NCI-H748 (cell line): Measurements from ENCODE around the gene LCOR.
A peak's percentile ranks its signal among the peaks of the same experiment; 100 is the strongest.
"Not testable (repeated sequence)": the region's sequence is repeated elsewhere in the genome, so short reads cannot be mapped to it uniquely, and the experiment has no call there.

Source experiments
- DNase-seq: peaks from one replicate; lab custom pipeline; 2025; ENCODE audit not compliant: unreplicated experiment; lab: John Stamatoyannopoulos, UW

Gene LCOR

DNA sequence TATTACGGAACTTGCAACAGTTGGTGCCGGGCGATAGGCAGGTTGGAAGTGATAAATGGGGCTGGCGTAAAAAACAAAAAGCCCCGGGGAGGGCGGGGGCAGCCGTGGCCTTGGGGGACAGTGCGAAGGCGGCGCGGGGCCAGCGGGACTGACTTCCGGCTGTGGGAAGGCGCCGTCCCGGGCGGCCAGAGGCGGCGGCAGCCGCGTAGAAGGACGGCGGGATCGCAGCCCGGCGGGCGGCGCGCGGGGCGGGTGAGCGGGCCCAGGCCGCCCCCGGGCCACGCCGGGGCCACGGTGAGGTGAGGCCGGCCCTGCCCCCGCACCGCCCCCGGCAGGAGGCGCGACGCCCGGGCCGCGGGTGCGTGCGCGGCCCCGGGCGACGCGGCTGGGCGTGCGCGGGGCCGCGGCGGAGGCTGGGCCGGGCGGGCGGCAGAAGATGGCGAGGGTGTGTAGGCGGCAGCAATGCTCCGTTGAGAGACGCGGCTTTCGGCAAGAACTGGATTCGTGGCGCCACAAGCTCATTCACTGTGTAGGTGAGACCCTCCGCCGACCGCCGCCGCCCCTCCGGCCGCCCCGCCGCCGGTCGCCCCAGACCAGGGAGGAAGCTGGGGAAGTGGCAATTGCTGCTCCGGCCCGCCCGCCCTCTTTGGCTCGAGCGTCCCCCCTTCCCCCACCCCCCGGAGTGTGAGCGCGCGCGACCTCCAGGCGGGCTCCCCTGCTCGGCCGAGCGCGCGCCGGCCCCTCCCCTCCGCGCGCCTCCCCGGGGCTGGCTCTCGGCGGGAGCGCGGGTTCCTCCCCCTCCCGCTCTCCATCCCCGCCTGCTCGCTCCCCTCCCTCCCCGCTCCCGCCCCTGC is at the start of gene LCOR:
LCOR (plus strand) TSS at position 432 of the 854 bp plus-strand sequence. CDS start 116,760 bp downstream, outside the sequence.
- peak; percentile 87 for DNase-seq

DNA sequence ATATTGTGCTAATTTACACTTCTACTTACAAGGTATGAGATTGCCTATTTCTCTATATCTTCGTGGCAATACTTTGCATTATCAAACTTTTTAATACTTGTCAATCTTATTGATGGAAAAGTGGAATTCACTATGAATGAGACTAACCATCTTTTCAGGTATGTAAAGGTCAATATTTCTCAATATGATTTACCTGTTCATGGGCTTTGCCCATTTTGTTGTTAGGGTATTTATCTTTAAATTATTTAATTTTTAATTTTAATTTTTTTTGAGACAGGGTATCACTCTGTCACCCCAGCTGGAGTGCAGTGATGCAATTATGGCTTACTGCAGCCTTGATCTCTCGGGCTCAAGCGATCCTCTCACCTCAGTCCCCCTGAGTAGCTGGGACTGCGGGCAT is 47.8 kb upstream of the LCOR start:
- no peak for DNase-seq

DNA sequence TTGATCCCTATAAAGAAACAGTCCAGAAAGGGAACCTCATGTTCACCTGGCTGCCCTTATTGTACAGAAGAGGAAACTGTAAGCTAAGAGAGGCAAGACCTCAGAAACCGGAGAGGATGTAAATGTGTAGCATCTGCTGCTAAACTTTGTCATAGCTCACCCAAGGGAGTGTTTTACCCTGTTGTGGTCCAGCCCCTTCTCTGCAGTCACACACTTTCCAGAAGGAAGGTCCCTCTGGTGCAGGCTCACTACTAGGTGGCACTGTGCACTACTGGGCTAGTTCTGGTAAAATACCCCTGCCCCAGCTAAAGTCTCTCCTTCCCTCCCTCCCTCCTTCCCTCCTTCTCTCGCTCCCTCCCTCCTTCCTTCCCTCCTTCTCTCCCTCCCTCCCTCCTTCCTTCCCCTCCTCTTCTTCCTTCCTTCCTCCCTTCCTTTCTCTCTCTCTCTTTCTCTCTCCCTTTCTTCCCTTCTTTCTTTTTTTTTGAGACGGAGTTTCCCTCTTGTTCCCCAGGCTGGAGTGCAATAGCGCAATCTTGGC is 42.5 kb upstream of the LCOR start:
- no peak for DNase-seq

DNA sequence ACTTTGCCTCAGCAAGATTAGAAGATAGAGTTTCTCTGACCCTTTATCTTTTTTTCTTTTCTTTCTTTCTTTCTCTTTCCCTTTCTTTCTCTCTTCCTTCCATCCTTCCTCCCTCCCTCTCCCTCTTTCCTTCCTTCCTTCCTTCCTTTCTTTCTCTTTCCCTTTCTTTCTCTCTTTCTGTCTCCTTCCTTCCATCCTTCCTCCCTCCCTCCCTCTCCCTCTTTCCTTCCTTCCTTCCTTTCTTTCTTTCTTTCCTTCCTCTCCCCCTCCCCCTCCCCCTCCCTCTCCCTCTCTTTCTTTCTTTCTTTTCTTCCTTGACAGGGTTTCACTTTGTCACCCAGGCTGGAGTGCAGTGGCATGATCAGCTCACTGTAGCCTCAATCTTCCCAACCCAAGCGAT is 40.2 kb upstream of the LCOR start:
- DNase-seq: no peak

DNA sequence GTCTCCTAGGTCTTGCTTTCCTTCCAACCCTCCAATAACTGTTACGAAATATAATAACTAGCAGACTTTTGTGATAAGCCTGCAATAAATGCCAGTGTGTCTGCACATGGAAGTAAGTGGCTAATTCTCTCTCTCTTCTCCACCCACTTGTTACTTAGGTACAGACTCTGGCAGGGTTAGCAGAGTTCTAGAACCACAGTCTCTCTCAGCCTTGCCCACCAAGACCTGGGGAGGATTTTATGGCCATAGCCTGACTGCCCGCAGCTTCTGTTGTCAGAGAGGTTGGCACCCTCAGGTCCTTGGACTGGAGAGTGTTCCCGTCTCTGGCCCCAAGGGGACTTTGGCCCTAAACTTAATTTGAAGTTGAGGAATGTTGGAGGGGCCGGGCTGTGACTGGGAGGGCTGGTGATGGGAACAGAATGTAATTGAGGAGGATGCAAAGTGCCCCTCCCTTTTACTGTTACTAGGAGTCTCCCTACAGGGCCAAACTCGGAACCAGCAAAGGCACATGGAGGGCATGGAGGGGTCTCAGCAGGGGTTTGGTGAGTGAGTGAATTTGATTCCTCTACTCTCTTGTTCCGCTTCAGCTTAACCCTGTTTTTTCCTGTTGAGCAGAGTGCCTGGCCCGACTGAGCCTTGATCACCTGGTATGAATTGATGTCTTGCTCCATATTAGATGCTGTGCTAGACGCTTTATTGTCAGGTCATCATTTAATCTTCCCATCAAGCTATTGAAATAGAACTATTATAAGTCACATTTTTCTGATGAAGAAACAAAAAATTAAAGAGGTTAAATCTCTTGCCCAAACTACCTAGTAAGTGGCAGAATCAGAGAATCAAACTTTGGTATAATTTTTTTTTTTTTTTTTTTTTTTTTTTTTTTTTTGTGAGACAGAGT is 37.0 kb upstream of the LCOR start:
- DNase-seq: no peak

DNA sequence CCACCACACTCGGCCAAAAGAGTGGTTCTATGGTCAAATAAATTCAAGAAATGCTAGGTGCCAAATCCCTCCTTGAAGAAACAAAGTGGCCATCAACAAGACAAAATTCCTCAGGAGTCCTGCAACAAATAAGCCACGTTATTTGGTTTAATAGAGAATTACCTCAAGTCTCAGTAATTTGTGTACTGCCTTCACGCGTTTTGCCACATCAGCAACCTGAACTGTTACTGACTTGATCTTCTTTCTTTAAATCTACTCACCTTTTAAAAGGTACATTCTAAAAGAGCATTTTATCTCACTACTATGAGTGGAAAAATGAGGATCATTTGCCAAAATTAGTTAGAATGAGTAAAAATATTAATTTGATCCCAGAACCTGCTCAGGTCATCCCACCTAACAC is 34.6 kb upstream of the LCOR start:
- no peak for DNase-seq

DNA sequence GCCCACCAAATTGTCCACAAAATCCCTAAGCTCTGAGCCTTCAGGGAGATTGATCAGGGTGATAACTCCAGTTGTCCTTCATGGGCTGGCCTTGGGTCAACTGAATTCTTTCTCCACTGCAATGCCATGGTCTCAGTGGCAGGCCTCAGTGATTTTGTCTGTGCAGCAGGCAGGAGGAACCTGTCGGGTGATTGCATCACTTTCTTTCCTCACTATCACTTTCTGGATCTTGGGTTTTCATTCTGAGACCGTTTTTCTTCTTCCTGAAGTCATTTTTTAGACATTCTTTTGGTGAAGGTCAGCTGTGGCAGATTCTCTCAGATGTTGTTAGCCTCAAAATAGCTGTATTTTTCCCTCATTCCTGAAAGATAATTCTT is 28.8 kb upstream of the LCOR start:
- DNase-seq: no peak

DNA sequence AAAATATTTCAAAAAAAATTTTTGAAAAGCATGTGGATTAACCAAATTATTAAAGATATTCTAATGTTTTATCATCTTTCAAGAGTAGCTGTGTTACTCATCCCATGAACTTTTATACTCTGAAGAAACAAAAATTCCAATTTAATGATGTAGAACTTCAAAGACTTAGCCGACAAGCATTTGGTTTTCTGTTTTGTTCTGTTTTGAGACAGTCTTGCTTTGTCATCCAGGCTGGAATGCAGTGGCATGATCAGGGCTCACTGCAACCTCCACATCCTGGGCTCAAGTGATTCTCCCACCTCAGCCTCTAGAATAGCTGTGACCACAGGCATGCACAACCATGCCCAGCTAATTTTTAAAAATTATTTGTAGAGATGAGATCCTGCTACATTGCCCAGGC is 17.8 kb upstream of the LCOR start:
- no peak for DNase-seq

DNA sequence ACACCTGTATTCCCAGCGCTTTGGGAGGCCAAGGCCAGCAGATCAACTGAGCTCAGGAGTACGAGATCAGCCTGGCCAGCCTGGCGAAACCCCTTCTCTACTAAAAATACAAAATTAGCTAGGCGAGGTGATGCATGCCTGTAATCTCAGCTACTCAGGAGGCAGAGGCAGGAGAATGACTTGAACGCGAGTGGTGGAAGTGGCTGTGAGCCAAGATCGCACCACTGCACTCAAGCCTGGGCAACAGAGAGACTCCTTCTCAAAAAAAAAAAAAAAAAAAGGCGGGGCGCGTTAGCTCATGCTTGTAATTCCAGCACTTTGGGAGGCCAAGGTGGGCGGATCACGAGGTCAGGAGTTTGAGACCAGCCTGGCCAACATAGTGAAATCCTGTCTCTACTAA is 13.1 kb upstream of the LCOR start:
- not testable (repeated sequence) for DNase-seq

DNA sequence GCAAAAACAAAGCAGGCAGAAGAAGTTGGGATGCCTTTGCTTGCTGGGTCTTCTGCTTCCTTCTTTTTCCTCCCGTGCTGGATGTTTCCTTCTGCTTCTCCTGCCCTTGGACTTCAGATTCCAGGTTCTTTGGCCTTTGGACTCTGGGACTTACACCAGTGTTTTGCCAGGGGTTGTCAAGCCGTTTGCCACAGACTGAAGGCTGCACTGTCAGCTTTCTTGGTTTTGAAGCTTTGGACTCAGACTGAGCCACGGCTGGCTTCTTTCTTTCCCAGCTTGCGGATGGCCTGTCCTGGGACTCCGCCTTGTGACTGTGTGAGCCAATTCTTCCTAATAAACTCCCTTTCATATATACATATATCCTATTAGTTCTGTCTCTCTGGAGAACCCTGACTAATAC is 11.3 kb upstream of the LCOR start:
- DNase-seq: no peak

DNA sequence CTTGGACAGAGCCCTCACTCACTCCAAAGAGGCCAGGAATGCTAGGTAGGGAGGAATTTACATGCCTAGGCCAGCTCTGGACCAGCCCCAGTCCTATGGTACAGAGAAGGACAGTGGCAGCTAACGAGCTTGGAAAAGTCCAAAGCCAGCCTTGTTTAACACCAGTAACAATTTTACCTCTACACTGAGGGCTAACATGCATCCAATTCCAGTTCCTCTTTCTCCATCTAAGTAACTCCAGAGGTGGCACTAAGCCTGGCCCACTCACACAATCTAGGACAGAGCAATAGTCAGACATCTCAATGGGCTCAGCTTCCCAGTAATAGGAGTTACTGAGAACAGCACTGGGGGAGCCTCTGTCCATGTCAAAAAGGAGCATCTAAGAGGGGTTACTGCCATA is 5.7 kb upstream of the LCOR start:
- DNase-seq: no peak

DNA sequence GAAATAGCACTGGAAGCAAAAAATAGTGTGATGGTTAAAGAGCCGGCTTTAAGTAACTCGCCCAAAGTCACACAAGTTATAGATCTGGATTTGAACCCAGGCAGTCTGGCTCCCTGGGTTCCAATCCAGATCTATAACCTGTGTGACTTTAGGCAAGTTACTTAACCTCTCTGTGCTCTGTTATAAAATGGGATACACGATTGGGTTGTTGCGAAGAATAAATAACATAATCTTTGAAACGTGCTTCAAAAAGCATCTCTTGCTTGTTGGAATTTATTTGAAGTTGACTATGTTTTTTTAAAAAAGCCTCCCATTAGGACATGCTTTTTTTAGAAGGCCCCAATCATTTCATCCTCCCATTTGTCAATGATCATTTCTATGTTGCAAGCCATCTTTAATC is 3.5 kb upstream of the LCOR start:
- no peak for DNase-seq

DNA sequence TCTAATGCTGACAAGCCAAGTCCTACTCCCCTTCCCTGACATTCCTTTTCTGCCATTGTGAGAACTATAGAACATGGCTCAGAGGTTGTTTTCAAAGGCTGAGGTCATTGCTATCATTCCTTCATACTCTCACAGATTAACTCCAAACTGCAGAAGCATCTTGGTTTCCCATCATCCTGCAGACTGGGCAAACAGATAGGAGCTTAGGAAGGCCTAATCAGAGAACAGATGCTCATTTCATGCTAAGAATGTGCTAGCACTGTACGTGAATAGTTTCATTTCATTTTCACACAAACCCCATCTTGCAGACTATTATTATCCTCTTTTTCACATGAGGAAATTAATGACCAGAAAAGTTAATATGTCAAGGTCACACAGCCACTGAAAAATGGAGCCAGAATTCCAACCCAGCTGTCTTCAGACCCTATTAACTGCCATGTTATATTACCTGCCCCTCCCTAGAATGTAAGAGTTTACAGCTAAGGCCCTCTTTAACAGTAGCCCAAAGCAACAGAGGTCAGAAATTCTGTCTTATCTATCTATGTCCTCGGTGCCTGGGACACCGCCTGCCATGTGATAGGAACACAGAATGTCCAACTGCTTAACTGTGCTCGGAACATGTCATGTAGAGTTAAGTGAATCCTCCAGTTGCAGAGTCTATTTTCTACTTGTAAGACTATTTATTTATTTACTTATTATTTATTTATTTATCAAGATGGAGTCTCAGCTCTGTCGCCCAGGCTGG is 2.9 kb upstream of the LCOR start:
- DNase-seq: no peak

DNA sequence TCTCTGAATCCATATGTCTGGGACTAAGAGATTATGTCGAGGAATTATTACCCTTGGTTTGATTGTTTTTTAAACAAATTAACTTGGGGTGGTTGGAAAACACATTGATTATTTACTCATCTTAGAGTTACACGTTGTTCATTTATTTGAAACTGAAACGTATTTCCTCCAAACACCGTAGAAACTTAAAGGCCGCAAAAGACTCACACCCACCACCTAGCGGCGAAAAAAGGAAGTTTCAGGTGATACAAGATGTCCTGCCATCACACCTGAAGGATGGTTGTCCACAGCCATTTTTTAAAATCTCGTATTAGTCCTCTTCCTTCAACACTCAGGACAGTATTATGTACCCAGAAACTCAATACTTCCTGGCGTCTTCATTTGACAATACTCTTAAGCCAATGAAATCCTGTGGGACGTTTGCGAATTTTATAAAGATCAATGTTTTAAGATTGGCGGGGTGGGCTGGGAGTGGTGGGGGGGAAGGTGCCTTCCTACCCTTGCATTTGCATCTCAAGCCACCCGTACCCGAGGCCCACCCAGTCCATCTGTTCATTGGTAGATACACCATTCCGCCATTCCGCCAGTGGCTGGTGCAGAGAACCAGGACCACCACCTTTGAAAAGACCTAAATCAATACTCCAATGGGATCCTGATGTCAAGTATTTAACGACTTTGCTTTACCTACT is 1.4 kb upstream of the LCOR start:
- DNase-seq: peak; percentile 70

DNA sequence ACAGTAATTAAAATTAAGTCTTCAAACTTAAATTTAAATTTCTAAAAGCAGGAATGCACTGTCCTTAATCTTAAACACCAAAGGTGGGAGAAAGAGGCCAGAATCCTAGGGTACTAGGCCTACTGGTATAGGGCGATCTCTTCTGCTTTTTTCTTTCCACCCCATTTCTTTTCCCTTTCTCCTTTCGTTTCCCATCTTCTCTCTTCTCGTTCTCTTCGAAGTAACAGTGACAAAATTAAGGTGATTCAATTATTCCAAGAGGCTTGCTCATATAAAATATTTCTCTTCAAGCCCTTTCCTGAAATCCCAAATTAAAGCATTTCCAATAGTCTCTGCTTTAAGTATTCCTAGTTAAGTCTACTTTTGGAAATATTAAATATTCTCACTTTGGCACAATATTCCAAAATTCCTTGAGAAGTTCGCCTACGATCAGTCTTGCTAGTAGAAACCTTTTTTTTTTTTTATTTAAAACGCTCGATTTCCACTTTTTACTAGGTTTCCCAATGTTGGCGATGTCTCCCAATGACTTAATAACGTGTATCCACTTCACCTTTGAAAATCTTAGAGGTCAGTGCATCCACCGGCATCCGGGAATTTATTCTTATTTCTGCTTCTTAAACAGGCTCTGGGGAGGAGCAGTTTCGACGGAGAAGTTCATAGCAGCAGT is 765 bp upstream of the LCOR start:
- DNase-seq: no peak

DNA sequence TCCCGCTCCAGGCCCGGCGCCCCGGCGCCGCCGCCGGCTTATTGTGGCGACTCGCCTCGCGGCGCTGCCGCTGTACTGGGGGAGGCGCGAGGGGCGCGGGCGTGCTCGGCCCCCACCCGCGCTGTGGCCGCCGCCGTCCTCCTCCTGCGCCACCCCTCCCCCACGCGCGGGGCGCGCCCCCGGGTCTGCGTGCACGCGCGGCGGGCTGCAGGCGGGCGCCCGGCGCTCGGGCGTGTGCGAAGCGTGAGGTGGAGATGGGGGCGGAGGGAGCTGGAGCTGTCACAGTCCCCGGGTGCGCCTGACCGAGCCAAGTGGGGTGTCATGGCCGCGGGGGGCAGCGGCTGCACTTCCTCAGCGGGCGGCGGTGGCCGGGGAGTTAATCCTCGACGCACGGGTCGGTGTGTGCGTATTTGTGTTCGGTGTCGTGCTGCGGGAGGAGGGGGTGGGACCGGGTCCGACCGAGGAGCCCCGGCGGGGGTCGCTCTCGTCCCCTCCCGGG is 672 bp downstream of the LCOR start:
- peak; percentile 87 for DNase-seq

DNA sequence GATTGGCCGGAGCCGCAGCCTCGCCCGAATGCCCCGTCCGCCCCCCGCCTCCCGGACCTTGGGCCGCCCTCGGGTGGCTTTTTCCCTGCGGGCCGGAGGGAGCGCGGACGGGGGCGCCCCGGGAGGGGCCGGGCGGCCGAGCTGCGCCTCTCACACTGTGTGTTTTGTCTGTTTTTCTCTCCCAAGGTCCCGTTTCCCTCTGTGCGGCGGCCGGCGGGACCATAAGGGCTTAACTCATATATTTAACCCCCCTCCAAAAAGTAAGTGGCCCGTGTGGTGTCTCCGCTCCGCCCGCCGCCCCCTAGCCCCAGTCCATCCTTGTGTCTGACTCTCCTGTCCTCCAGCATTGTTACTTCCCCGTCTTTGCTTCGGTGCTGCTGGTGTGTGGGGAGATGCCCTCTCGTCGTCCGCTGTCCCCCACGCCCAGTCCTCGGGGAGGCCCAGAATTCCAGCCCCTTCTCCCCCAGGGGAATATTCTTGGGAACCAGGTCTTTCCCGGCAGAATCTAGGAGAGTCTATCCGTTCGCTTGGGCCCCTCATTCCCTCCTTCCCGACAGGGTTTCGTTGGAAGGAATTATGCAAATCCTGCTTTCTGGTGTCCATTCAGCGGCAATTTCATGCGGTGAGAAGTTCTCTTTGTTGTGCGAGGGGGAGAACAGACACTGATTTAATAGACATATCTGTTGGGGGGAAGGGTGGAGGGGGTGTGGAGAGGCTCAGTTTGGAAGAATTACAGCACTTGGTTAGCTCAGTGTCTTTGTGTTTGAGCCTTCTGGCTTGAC is 1.3 kb downstream of the LCOR start:
- DNase-seq: peak; percentile 57

DNA sequence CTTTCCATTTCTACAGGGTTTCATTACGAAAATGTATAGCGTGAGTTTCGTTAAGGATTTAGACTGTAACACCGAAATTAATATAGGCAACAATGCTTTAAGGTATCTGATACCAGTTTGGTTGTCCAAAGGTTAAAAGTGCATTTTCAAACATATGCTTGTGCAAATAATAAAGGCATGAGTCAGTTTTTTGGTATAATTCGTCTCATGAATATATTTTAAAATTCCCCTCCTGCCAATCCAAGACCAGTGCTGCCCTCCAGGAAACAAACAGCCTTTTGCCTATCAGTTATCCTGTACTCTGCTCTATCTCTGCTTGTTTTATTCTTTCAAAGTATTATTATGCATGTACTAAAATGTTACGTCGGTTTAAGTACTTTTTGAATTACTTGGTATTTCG is 2.0 kb downstream of the LCOR start:
- DNase-seq: no peak

DNA sequence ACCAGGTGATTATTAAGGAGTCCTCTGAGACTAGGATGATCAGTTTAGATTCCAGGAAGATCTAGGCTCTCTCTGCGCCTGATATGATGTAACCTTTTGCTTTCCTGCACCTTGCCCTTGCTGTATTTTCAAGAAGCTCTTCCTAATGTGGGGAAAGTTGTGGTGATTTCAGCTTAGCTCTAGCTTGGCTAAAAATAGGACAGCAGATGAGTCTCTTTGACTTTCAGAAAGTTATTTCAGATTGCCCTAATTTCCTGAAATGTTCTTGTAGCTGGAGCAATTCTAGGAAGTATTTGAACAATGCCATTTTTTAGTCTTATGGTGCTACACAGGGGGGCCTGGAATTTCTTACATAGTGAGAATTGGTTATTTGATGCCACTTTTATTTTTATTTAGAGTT is 3.8 kb downstream of the LCOR start:
- no peak for DNase-seq
